Measurements from ENCODE around the gene MYO1A.

The MYO1A gene

DNA sequence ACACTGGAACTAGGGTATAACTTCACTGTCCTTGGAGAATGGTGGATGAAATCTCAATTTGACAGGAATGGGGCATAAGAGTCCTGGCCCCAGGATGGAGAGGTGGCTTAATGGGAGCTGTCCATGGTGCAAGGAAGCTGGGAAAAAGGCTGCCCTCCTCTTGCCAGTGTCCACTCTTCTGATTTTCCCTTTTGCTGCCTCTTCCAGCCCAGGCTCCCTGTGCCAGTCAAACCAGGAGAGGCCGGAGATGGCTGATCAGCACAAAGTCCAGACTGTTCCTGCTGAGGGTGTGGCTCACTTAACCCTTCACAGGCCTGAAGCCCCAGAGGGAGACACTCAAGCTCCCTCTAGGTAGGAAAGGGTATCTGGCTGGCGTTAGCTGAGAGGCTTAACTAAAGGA lies at the start of gene MYO1A:
TSS of gene MYO1A (minus strand) at position 240 of the 400 bp plus-strand sequence. CDS start 1,806 bp downstream, outside the sequence.
- Histone ChIP-seq H3K27ac (ENCODE audit: low read depth, low read length) (no peak within 1 kb of the TSS), H3K27me3 (ENCODE audit: low read length) (no peaks in the 10 kb centered on the region), H3K36me3 (ENCODE audit: low read length) (0 out of 2 replicates have a peak, but pooled peaks cover 4% of the 10 kb centered on the region), H4K20me1 (ENCODE audit: low read depth, low read length) (no peaks in the 10 kb centered on the region), H3K4me3 (ENCODE audit: insufficient read depth, low read length, poor library complexity, severe bottlenecking) (no peak within 1 kb of the TSS), H3K9me2 (replicated peaks; ENCODE audit: insufficient read depth, low read length) (no peaks in the 10 kb centered on the region), H3K9me3 (ENCODE audit: insufficient read depth, low read length) (no peaks in the 10 kb centered on the region), H2AFZ (ENCODE audit: low read depth, low read length, severe bottlenecking) (no peak within 1 kb of the TSS), H3K4me2 (ENCODE audit: low read depth, low read length, poor library complexity, severe bottlenecking) (no peak within 1 kb of the TSS), H3F3A (ENCODE audit: insufficient read depth) (no peaks in the 10 kb centered on the region), H3K79me2 (ENCODE audit: insufficient read depth, low read length) (no peaks in the 10 kb centered on the region), H3K9ac (ENCODE audit: low read length) (no peak within 1 kb of the TSS)
- no peak for TF ChIP-seq CTCF (IDR thresholded peaks at IDR 0.05; ENCODE audit: insufficient read depth, low read length, poor library complexity, severe bottlenecking)
- no peak for TF ChIP-seq EZH2phosphoT487 (conservative IDR thresholded peaks at IDR 0.05; ENCODE audit: low read length)

GRCh38 chr12:57099047-57099714 lies 49.3 kb upstream of the MYO1A start:
- Histone ChIP-seq H3K9me3 (ENCODE audit: insufficient read depth, low read length) (no peaks in the 10 kb centered on the region), H3K27ac (ENCODE audit: low read depth, low read length) (no peak overlapping the region), H3K27me3 (ENCODE audit: low read length) (no peaks in the 10 kb centered on the region), H4K20me1 (ENCODE audit: low read depth, low read length) (no peaks in the 10 kb centered on the region), H3K9me2 (replicated peaks; ENCODE audit: insufficient read depth, low read length) (no peaks in the 10 kb centered on the region), H3K4me2 (ENCODE audit: low read depth, low read length, poor library complexity, severe bottlenecking) (no peak overlapping the region), H3F3A (ENCODE audit: insufficient read depth) (peaks cover 26% of the 10 kb centered on the region), H3K36me3 (ENCODE audit: low read length) (peaks cover 3% of the 10 kb centered on the region; the same call in 1 of the 2 replicates), H3K79me2 (ENCODE audit: insufficient read depth, low read length) (no peaks in the 10 kb centered on the region), H2AFZ (ENCODE audit: low read depth, low read length, severe bottlenecking) (no peak overlapping the region), H3K9ac (ENCODE audit: low read length) (no peak overlapping the region), H3K4me3 (ENCODE audit: insufficient read depth, low read length, poor library complexity, severe bottlenecking) (no peak overlapping the region)
- no peak for TF ChIP-seq EZH2phosphoT487 (conservative IDR thresholded peaks at IDR 0.05; ENCODE audit: low read length)
- no peak for TF ChIP-seq CTCF (IDR thresholded peaks at IDR 0.05; ENCODE audit: insufficient read depth, low read length, poor library complexity, severe bottlenecking)

DNA sequence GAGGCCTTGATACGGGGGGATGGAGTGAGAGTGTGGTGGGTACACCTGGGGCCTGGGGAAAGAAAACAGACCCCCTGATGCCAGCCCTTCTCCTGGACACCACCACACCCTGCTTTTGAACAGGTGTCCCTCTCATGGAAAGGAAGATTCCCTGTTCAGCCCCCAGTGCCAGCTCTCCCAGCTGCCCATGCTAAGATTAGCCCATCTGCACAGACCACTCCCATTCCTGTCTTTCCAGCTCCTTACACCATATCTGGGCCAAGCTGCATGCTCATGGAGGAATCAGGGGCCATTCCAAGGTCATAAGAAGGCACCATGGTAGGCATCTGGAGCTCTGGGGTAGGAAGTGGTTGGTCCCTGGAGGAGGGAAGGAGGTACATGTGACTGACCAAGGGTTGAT lies 48.6 kb upstream of the MYO1A start:
- Histone ChIP-seq H4K20me1 (ENCODE audit: low read depth, low read length) (no peaks in the 10 kb centered on the region), H2AFZ (ENCODE audit: low read depth, low read length, severe bottlenecking) (no peak overlapping the region), H3K79me2 (ENCODE audit: insufficient read depth, low read length) (no peaks in the 10 kb centered on the region), H3K9me3 (ENCODE audit: insufficient read depth, low read length) (no peaks in the 10 kb centered on the region), H3K9ac (ENCODE audit: low read length) (no peak overlapping the region), H3K27me3 (ENCODE audit: low read length) (no peaks in the 10 kb centered on the region), H3K36me3 (ENCODE audit: low read length) (peaks cover 3% of the 10 kb centered on the region; the same call in 1 of the 2 replicates), H3K4me3 (ENCODE audit: insufficient read depth, low read length, poor library complexity, severe bottlenecking) (no peak overlapping the region), H3K27ac (ENCODE audit: low read depth, low read length) (no peak overlapping the region), H3K4me2 (ENCODE audit: low read depth, low read length, poor library complexity, severe bottlenecking) (no peak overlapping the region), H3K9me2 (replicated peaks; ENCODE audit: insufficient read depth, low read length) (no peaks in the 10 kb centered on the region), H3F3A (ENCODE audit: insufficient read depth) (peaks cover 27% of the 10 kb centered on the region)
- TF ChIP-seq CTCF (IDR thresholded peaks at IDR 0.05; ENCODE audit: insufficient read depth, low read length, poor library complexity, severe bottlenecking) (no peak), EZH2phosphoT487 (conservative IDR thresholded peaks at IDR 0.05; ENCODE audit: low read length) (no peak)
